NCI-H1048 (cell line): ENCODE results near the gene MTMR11.
A peak's percentile ranks its signal among the peaks of the same experiment; 100 is the strongest.
"Not testable (repeated sequence)": the region's sequence is repeated elsewhere in the genome, so short reads cannot be mapped to it uniquely, and the experiment has no call there.

ENCODE experiments used
- DNase-seq: peaks from one replicate; lab custom pipeline; 2025; lab: John Stamatoyannopoulos, UW

The MTMR11 gene

DNA sequence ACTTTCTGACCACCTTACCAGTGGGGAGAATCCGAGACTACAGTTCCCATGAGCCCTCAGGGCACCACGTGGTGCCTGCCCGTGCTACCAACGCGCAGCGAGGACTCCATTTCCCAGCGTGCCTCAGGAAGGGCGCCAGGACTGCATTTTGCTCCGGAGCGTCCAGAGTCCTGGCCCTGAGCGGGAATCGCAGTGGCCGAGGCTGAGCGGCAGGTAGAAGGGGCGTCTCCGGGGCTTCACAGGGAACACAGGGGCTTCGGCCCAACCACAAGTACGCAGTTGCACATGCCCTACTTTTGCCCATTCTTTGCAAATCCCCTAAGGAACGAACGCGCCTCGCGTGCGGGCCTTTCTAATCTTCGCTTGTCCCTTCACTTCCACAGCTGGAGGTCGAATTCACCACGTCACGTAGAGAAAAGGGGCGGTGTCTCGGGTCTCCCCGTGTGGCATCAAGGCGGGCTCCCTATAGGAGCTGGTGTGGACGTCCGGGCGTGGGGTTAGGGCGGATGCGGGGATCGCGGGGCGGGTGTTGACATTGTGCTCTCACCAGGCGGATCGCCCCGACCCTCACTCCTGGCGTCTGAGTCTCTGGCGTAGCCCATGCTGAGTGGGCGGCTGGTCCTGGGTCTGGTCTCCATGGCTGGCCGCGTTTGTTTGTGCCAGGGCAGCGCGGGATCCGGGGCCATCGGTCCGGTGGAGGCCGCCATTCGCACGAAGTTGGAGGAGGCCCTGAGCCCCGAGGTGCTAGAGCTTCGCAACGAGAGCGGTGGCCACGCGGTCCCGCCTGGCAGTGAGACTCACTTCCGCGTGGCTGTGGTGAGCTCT, 37.0 kb downstream of the MTMR11 start, which contains the start of gene BOLA1:
TSS of gene BOLA1 (plus strand) at position 109 of the 825 bp plus-strand sequence. CDS start at position 601, 492 bp downstream.
- DNase-seq: peak; percentile 98

GRCh38 chr1:149896575-149896974, 40.1 kb downstream of the MTMR11 start:
- no peak for DNase-seq

DNA sequence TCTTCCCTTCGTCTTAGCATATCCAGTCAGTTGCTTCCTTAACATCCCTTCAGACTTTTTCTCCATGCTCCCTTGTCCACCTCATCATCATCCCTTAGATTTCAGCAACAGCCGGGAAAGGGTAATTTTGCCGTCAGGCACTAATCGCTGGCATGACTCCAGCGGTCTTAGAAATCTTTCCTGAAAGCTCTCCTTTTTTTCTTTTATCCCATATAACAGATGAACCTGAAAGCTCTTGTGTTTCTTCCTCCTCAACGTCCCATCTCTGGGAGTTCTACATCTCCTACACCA, 47.7 kb downstream of the MTMR11 start:
- DNase-seq: no peak

- peak; percentile 72 for DNase-seq
Measured at GRCh38 chr1:149888247-149888998, 48.3 kb downstream of the MTMR11 start.

GRCh38 chr1:149887456-149888246, 49.0 kb downstream of the MTMR11 start:
- DNase-seq: peak; percentile 99

DNA sequence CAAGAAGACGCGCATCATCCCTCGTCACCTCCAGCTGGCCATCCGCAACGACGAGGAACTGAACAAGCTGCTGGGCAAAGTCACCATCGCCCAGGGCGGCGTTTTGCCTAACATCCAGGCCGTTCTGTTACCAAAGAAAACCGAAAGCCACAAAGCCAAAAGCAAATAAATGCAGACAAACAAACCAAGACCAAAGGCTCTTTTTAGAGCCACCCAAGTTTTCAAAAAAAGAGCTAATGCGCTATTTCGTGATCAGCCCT, 49.6 kb downstream of the MTMR11 start:
- DNase-seq: not testable (repeated sequence)

DNA sequence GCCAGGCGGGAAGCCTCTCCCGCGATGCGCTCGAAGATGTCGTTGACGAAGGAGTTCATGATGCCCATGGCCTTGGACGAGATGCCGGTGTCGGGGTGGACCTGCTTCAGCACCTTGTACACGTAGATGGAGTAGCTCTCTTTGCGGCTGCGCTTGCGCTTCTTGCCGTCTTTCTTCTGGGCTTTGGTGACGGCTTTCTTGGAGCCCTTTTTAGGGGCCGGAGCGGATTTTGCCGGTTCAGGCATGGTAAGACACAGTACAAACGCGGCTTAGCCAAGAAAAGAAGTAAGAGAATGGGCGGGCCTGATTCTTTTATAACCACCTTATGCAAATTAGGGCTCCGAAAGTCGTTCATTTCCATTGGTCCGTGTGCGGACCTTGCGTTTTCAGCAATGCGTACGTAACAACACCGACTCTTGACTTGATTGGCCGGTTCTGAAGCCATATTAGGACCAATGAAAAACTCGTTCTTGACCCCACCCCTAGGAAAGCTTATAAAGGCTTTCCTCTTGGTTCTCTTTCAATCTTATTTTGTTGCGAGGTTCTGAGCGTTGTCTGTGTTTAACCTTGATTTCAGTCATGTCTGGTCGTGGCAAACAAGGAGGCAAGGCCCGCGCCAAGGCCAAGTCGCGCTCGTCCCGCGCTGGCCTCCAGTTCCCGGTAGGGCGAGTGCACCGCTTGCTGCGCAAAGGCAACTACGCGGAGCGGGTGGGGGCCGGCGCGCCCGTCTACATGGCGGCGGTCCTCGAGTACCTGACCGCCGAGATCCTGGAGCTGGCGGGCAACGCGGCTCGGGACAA, 50.1 kb downstream of the MTMR11 start:
- peak; percentile 99 for DNase-seq

DNA sequence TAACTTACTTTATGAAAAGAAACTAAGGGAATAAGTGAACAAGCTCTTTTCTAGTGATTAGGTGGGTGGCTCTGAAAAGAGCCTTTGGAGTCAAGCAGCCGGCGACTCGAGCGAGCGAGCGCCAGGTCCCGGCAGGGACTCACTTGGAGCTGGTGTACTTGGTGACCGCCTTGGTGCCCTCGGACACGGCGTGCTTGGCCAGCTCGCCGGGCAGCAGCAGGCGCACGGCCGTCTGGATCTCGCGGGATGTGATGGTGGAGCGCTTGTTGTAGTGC, 50.6 kb downstream of the MTMR11 start:
- not testable (repeated sequence) for DNase-seq

- DNase-seq: peak; percentile 68
Measured at GRCh38 chr1:149885339-149886120, 51.1 kb downstream of the MTMR11 start.

- no peak for DNase-seq
Measured at GRCh38 chr1:149884433-149885338, 52.0 kb downstream of the MTMR11 start.

- no peak for DNase-seq
Measured at GRCh38 chr1:149883598-149884247, 53.0 kb downstream of the MTMR11 start.

GRCh38 chr1:149881876-149882275, 54.8 kb downstream of the MTMR11 start:
- no peak for DNase-seq

DNA sequence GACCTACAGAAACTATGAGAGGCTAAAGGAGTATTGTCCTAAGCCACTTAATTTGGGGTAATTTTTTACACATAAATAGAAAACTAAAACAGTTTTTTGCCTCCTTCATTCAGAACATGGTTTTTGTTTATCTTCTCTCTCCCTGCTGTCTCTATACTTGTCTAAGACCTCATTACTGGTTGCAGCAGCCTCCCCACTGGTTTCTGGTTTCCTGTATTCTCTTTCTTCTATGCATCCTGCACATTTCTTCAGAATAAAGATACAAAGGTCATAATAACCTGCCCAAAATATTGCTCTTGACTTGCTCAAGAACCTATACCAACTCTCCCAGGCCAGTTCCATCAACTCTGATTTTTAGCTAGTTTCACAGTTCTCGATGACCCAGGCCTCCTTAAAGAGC, 57.1 kb downstream of the MTMR11 start:
- no peak for DNase-seq
